K562 (cell line): ENCODE data around the gene ENDOV. TPM values are rescaled to one million over a fixed set of nuclear protein-coding genes. Genes with fewer than 3 reads are reported as not detected.

Experiments used
- CSDE1 ChIP-seq, 2 experiments: fragments of 450-650 bp; IDR thresholded peaks; 2 replicates each; pipeline ENCODE4 v1.6.1; 2016; ENCODE audit warnings: mild to moderate bottlenecking in 1 of 2
- KAT7 ChIP-seq: sonication (generic); formaldehyde crosslinking; IDR thresholded peaks from 2 replicates; pipeline ENCODE4 v1.8.0; 2022; ENCODE audit warnings: missing genetic modification reagents, mild to moderate bottlenecking, borderline replicate concordance
- NFIC ChIP-seq: fragments of 450-650 bp; IDR thresholded peaks from 2 replicates; pipeline ENCODE4 v1.6.1; 2017; ENCODE audit warnings: mild to moderate bottlenecking, inconsistent platforms
- NR4A1 ChIP-seq, 2 experiments: fragments of 250-450 bp in 1 of 2; fragments of 450-650 bp in 1 of 2; sonication (Bioruptor Pico) in 1 of 2; IDR thresholded peaks; 2 replicates each; pipeline versions ENCODE4 v1.4.0 to v1.6.1; 2016 to 2020; ENCODE audit warnings: mild to moderate bottlenecking in 2 of 2, missing compliant biosample characterization in 1 of 2, missing genetic modification characterization in 1 of 2, moderate library complexity in 1 of 2
- POLR2AphosphoS5 ChIP-seq: IDR thresholded peaks from 2 replicates; pipeline ENCODE4 v1.6.1; 2011; ENCODE audit warnings: mild to moderate bottlenecking, low read depth, low read length, moderate library complexity; ENCODE audit not compliant: control insufficient read depth, insufficient read depth
- RNF2 ChIP-seq: sonication (generic); IDR thresholded peaks from 2 replicates; pipeline ENCODE4 v1.6.1; 2016
- TCF3 ChIP-seq: sonication (generic); formaldehyde crosslinking; IDR thresholded peaks from 2 replicates; pipeline ENCODE4 v1.4.0; 2020; ENCODE audit warnings: mild to moderate bottlenecking, missing genetic modification reagents
- ZNF134 ChIP-seq: fragments of 250-450 bp; sonication (Bioruptor Pico); conservative IDR thresholded peaks from 2 replicates; pipeline ENCODE4 v1.4.0; 2020
- ZNF764 ChIP-seq: fragments of 250-450 bp; sonication (Bioruptor Pico); IDR thresholded peaks from 2 replicates; pipeline ENCODE4 v1.4.0; 2020; ENCODE audit warnings: low read depth, mild to moderate bottlenecking, moderate library complexity
- polyA plus RNA-seq, 8 experiments: library from polyadenylated mRNA; depleted of rRNA in 4 of 8; stranded (reverse) in 5 of 8; unstranded in 3 of 8; fragments of >200 nt; fragmentation: Nextera tagmentation in 2 of 8; fragmentation: Illumina TruSeq in 1 of 8; extraction: Ambion mirVana in 2 of 8; extraction: Trizol in 1 of 8; gene quantifications; 2 replicates each; pipeline versions ENCODE4 v1.2.1 to v1.2.3, GENCODE V29; 2011 to 2014; ENCODE audit warnings: inconsistent platforms in 1 of 8, missing spikeins in 1 of 8
- total RNA-seq, 7 experiments: library from RNA; depleted of rRNA in 6 of 7; stranded (reverse); fragments of >200 nt in 6 of 7; fragmentation: Illumina TruSeq in 2 of 7; extraction: Trizol in 2 of 7; gene quantifications; 2 replicates each; pipeline versions ENCODE4 v1.2.1 to v1.2.3, GENCODE V29; 2011 to 2021; ENCODE audit warnings: low replicate concordance in 1 of 7
- TF ChIP-seq, protein P1 (sequence below), 2 experiments: fragments of 450-650 bp in 1 of 2; sonication (generic) in 1 of 2; formaldehyde crosslinking in 1 of 2; IDR thresholded peaks; 2 replicates each; pipeline versions ENCODE4 v1.7.1 to v1.9.0; 2016 to 2022; ENCODE audit warnings: inconsistent platforms in 1 of 2, mild to moderate bottlenecking in 1 of 2, missing genetic modification reagents in 1 of 2

The ENDOV gene
- total and polyA plus RNA-seq, 9 of the 15 experiments (the other 6 are each of a cell fraction or from before 2014, with no cell fraction given) = 1.2 to 8.2 (median 3.7) TPM

DNA sequence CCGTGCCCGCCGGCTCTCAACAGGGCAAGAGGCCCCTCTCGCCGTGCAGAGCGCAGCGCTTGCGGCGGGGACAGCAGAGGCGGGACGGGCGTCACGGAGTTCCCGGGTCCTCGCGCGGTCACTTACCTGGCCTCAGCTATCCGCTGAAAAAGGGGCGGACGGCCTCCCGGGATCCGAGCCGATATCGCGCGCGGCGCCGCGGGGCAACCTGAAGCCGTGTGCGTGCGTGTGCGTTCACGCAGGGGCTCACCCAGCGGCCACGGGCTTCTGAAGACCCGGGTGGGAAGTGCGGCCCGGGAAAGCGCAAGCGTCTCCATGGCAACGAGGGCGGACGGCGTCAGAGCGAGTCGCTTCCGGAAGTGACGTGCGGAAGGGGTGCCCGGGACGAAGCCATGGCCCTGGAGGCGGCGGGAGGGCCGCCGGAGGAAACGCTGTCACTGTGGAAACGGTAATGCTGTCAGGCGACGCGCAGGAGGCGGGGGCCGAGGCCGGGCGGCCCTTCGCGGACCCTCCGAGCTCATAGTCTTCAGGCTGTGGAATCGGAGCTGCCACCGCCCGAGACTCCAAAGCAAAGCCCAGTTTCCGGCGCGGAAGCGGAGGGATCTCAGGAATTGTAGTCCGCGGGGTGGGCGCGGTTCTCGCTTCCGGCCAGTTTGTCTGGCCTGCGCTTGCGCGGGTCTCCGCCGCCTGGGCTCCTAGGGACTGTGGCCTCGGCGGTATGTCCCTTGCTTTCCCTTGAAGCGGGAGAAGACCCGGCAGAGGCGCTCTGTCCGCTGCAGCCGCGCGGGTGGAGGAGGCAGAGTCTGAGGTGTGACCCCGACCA is at the start of gene ENDOV (continued):
- TF ChIP-seq NR4A1 (CRISPR knock-in tag; IDR thresholded peaks at IDR 0.05) = no peak
- TF ChIP-seq NR4A1 (tag; IDR thresholded peaks at IDR 0.05) = 0 out of 2 replicates have a peak, but pooled peaks have one; percentile 54
- TF ChIP-seq POLR2AphosphoS5 = peak; percentile 56; the same call in 1 of the 2 replicates
- TF ChIP-seq, protein P1, sequence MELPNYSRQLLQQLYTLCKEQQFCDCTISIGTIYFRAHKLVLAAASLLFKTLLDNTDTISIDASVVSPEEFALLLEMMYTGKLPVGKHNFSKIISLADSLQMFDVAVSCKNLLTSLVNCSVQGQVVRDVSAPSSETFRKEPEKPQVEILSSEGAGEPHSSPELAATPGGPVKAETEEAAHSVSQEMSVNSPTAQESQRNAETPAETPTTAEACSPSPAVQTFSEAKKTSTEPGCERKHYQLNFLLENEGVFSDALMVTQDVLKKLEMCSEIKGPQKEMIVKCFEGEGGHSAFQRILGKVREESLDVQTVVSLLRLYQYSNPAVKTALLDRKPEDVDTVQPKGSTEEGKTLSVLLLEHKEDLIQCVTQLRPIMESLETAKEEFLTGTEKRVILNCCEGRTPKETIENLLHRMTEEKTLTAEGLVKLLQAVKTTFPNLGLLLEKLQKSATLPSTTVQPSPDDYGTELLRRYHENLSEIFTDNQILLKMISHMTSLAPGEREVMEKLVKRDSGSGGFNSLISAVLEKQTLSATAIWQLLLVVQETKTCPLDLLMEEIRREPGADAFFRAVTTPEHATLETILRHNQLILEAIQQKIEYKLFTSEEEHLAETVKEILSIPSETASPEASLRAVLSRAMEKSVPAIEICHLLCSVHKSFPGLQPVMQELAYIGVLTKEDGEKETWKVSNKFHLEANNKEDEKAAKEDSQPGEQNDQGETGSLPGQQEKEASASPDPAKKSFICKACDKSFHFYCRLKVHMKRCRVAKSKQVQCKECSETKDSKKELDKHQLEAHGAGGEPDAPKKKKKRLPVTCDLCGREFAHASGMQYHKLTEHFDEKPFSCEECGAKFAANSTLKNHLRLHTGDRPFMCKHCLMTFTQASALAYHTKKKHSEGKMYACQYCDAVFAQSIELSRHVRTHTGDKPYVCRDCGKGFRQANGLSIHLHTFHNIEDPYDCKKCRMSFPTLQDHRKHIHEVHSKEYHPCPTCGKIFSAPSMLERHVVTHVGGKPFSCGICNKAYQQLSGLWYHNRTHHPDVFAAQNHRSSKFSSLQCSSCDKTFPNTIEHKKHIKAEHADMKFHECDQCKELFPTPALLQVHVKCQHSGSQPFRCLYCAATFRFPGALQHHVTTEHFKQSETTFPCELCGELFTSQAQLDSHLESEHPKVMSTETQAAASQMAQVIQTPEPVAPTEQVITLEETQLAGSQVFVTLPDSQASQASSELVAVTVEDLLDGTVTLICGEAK (IDR thresholded peaks at IDR 0.05) = peak; percentile 98
- TF ChIP-seq, protein P1 (CRISPR knock-in tag; IDR thresholded peaks at IDR 0.05) = no peak
- TF ChIP-seq KAT7 (CRISPR knock-in tag) = peak; percentile 42; the same call in 1 of the 2 replicates
- TF ChIP-seq CSDE1 (IDR thresholded peaks at IDR 0.05) = peak in 1 of 2 experiments; percentile 96; a peak in 2 of 4 replicates
- no peak for TF ChIP-seq ZNF764 (CRISPR knock-in tag)
- no peak for TF ChIP-seq NFIC
- TF ChIP-seq RNF2 = 0 out of 2 replicates have a peak, but pooled peaks have one; percentile 30
- TF ChIP-seq TCF3 = 0 out of 2 replicates have a peak, but pooled peaks have one; percentile 6
- TF ChIP-seq ZNF134 = no peak
